SK-N-MC (cell line): ENCODE data around the gene ARL9.

Experiments
- EZH2 ChIP-seq: fragments of 200-600 bp; sonication (generic); IDR thresholded peaks from one replicate; pipeline ENCODE4 v1.6.1; 2017; ENCODE audit warnings: antibody characterized with exemption
- POLR2AphosphoS5 ChIP-seq: IDR thresholded peaks from 2 replicates; pipeline ENCODE4 v1.6.1; 2012; ENCODE audit warnings: mild to moderate bottlenecking, low read depth, low read length, borderline replicate concordance

DNA sequence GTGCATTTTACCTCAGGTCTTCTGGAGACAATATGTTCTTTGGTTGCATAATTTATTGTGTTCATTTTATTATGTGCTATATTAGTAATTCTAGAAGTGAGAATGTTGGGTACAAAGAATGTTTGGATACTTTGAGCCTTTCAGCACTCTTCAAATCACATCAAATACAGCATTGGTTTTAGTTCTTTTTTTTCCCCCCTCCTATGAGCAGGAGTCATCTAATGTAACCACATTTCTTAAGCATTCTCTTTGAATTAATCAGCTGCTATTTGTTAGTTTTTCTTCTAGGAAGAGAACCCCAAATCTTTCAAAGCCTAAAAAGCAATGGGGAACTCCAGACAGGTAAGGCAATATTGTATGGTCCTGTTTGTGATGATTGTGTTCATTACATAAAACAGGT lies 46.7 kb downstream of the ARL9 start:
- no peak for TF ChIP-seq EZH2
- no peak for TF ChIP-seq POLR2AphosphoS5
